ENCODE data around the gene CBFB. TPM values are rescaled to one million over a fixed set of nuclear protein-coding genes. Genes with fewer than 3 reads are reported as not detected.
A peak's percentile ranks its signal among the peaks of the same experiment; 100 is the strongest.

CBFB gene
- total and polyA plus RNA-seq, 2 experiments from 2014 or later, result 26.1 to 26.9 TPM

- Histone ChIP-seq H3K4me3 (no peak overlapping the region), H3K36me3 (ENCODE audit: insufficient read depth) (no peaks in the 10 kb centered on the region; the same call in 1 of the 2 replicates)
Observed at GRCh38 chr16:67088551-67088950, 59.6 kb downstream of the CBFB start.

More at GRCh38 chr16:67088551-67088950, 59.6 kb downstream of the CBFB start:
- Mint-ChIP-seq H3K9me3 (no peaks in the 10 kb centered on the region), H3K4me3 (no peak overlapping the region), H3K36me3 (ENCODE audit: low read depth) (no peaks in the 10 kb centered on the region), H3K27ac (peak overlapping the region; percentile 12; the same call in 1 of the 2 replicates), H3K4me1 (no peaks in the 10 kb centered on the region), H3K27me3 (ENCODE audit: insufficient read depth, low read depth, poor library complexity) (no peaks in the 10 kb centered on the region)
- Histone ChIP-seq H3K27ac (ENCODE audit: low read depth) (no peak overlapping the region), H3K79me2 (replicated peaks; ENCODE audit: insufficient read depth) (no peaks in the 10 kb centered on the region), H4K20me1 (replicated peaks; ENCODE audit: insufficient read depth) (no peaks in the 10 kb centered on the region), H3K4me1 (ENCODE audit: insufficient read depth) (no peaks in the 10 kb centered on the region), H3K27me3 (ENCODE audit: insufficient read depth) (no peaks in the 10 kb centered on the region), H3K9me2 (ENCODE audit: insufficient read depth) (no peaks in the 10 kb centered on the region), H3F3A (replicated peaks; ENCODE audit: low read depth) (no peaks in the 10 kb centered on the region), H3K4me2 (no peak overlapping the region), H2AFZ (no peak overlapping the region)
- DNase-seq (ENCODE audit: low spot score), result no peak
- no peak for TF ChIP-seq ZNF462 (CRISPR knock-in tag; IDR thresholded peaks at IDR 0.05)
- no peak for TF ChIP-seq JUNB (IDR thresholded peaks at IDR 0.05; ENCODE audit: unreplicated experiment)
- no peak for TF ChIP-seq EZH2 (IDR thresholded peaks at IDR 0.05; ENCODE audit: low read depth, unreplicated experiment)
- no peak for TF ChIP-seq CTCF (conservative IDR thresholded peaks at IDR 0.05; ENCODE audit: low read depth in 2 of 2)
- TF ChIP-seq ZNF331 (CRISPR knock-in tag; IDR thresholded peaks at IDR 0.05; ENCODE audit: low read depth), result no peak
- TF ChIP-seq NANOG (IDR thresholded peaks at IDR 0.05; ENCODE audit: borderline replicate concordance), result no peak
- no peak for TF ChIP-seq CREB1 (CRISPR knock-in tag; IDR thresholded peaks at IDR 0.05; ENCODE audit: low read depth)
- TF ChIP-seq POLR2AphosphoS5 (IDR thresholded peaks at IDR 0.05; ENCODE audit: low read depth), result no peak
- no peak for TF ChIP-seq EZH2phosphoT487 (IDR thresholded peaks at IDR 0.05; ENCODE audit: unreplicated experiment)
- TF ChIP-seq STAT1 (IDR thresholded peaks at IDR 0.05; ENCODE audit: unreplicated experiment), result no peak
- TF ChIP-seq REST (IDR thresholded peaks at IDR 0.05; ENCODE audit: unreplicated experiment), result no peak
- no peak for TF ChIP-seq ETS1 (IDR thresholded peaks at IDR 0.05)
- TF ChIP-seq ZNF114 (CRISPR knock-in tag; IDR thresholded peaks at IDR 0.05), result no peak
- ATAC-seq, result peak; percentile 41; the same call in 2 of the 3 replicates

Measured in GM23338 (cell line).